Measurements from ENCODE around the gene COPS7B. TPM values are rescaled to one million over a fixed set of nuclear protein-coding genes. Genes with fewer than 3 reads are reported as not detected.
A peak's percentile ranks its signal among the peaks of the same experiment; 100 is the strongest.
"Not testable (repeated sequence)": the region's sequence is repeated elsewhere in the genome, so short reads cannot be mapped to it uniquely, and the experiment has no call there.

COPS7B gene
- total and polyA plus RNA-seq, 4 donors = 8.7 to 13.5 (median 10.3) TPM

DNA sequence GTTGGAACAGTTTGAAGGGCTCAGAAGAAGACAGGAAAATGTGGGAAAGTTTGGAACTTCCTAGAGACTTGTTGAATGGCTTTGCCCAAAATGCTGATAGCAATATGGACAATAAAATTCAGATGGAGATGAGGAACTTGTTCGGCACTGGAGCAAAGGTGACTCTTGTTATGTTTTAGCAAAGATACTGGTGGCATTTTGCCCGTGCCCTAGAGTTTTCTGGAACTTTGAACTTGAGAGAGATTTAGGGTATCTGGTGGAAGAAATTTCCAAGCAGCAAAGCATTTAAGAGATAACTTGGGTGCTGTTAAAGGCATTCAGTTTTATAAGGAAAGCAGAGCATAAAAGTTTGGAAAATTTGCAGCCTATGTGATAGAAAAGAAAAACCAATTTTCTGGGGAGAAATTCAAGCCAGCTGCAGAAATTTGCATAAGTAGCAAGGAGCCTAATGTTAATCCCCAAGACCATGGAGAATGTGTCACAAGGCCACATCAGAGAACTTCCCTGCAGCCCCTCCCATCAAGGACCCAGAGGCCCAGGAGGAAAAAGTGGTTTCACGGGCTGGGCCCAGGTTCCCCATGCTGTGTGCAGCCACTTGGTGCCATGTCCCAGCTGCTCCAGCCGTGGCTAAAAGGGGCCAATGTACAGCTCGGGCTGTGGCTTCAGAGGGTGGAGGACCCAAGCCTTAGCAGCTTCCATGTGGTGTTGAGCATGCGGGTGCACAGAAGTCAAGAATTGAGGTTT, 37.9 kb upstream of the COPS7B start:
- not testable (repeated sequence) for H3K4me1 ChIP-seq (ENCODE audit: control insufficient read depth in 4 of 4, insufficient read depth in 4 of 4, low read length in 3 of 4); H3K27ac ChIP-seq (ENCODE audit: low read depth in 1 of 2, low read length in 2 of 2); DNase-seq (ENCODE audit: low spot score); H3K27me3 ChIP-seq (ENCODE audit: control insufficient read depth in 4 of 4, insufficient read depth in 4 of 4, low read length in 3 of 4); H3K9ac ChIP-seq (ENCODE audit: low read depth in 1 of 2, low read length in 2 of 2); H3K36me3 ChIP-seq (ENCODE audit: control insufficient read depth in 4 of 4, insufficient read depth in 3 of 4, low read depth in 1 of 4, low read length in 3 of 4); H3K4me3 ChIP-seq (ENCODE audit: low read depth in 1 of 3, low read length in 3 of 3); H3K9me3 ChIP-seq (ENCODE audit: control insufficient read depth in 4 of 4, low read length in 3 of 4)
- WGBS = 72% methylated on average over 6 of the region's 6 CpGs
- TF ChIP-seq RXRA (IDR thresholded peaks at IDR 0.05) = peak in 1 of 2 donors; percentile 35
- peak in 1 of 2 donors; percentile 12 for TF ChIP-seq HNF4A (conservative IDR thresholded peaks at IDR 0.05)

DNA sequence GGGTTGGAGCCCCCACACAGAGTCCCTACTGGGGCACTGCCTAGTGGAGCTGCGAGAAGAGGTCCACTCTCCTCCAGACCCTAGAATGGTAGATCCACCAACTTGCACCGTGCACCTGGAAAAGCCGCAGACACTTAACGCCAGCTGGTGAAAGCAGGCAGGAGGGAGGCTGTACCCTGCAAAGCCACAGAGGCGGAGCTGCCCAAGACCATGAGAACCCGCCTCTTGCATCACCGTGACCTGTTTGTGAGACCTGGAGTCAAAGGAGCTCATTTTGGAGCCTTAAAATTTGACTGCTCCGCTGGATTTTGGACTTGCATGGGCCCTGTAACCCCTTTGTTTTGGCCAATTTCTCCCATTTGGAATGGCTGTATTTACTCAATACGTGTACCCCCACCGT, 37.2 kb upstream of the COPS7B start:
- not testable (repeated sequence) for H3K9ac ChIP-seq (ENCODE audit: low read depth in 1 of 2, low read length in 2 of 2); H3K9me3 ChIP-seq (ENCODE audit: control insufficient read depth in 4 of 4, low read length in 3 of 4); H3K4me1 ChIP-seq (ENCODE audit: control insufficient read depth in 4 of 4, insufficient read depth in 4 of 4, low read length in 3 of 4); DNase-seq (ENCODE audit: low spot score); H3K27me3 ChIP-seq (ENCODE audit: control insufficient read depth in 4 of 4, insufficient read depth in 4 of 4, low read length in 3 of 4); H3K4me3 ChIP-seq (ENCODE audit: low read depth in 1 of 3, low read length in 3 of 3); H3K27ac ChIP-seq (ENCODE audit: low read depth in 1 of 2, low read length in 2 of 2); H3K36me3 ChIP-seq (ENCODE audit: control insufficient read depth in 4 of 4, insufficient read depth in 3 of 4, low read depth in 1 of 4, low read length in 3 of 4)
- WGBS = 93% methylated on average over 10 of the region's 10 CpGs

DNA sequence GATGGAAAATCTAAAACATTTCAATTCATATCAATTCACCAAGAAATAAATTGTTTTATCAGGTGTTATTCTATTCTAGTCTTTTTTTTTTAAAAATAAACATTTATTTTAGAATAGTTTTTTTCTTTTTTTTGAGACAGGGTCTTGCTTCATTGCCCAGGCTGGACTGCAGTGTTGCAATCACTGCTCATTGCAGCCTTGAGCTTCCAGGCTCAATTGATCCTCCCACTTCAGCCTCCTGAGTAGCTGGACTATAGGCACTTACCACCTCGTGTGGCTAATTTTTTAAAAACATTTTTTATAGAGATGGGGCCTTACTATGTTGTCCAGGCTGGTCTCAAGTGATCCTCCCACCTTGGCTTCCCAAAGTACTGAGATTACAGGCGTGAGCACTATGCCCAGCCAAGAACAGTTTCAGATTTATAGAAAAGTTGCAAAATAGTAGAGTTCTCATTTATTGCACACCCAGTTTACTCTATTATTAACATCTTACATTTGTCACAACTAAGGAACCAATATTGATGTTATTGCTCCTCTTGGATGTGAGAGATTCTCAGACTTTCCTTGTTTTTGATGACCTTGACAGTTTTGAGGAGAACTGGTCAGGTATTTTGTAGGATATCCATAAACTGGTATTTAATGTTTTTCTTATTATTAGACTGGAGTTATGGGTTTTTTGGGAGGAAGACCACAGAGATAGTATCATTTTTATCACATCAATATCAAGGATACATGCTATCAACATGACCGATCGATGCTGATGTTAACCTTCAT, 35.0 kb upstream of the COPS7B start:
- DNase-seq (ENCODE audit: low spot score) = no peak
- peaks cover 0 to 7% (median 2%) of the 10 kb centered on the region in 4 donors for H3K4me1 ChIP-seq (ENCODE audit: control insufficient read depth in 4 of 4, insufficient read depth in 4 of 4, low read length in 3 of 4)
- H3K9ac ChIP-seq (ENCODE audit: low read depth in 1 of 2, low read length in 2 of 2) = no peak overlapping the region
- H3K36me3 ChIP-seq (ENCODE audit: control insufficient read depth in 4 of 4, insufficient read depth in 3 of 4, low read depth in 1 of 4, low read length in 3 of 4) = no peaks in the 10 kb centered on the region
- no peaks in the 10 kb centered on the region for H3K27me3 ChIP-seq (ENCODE audit: control insufficient read depth in 4 of 4, insufficient read depth in 4 of 4, low read length in 3 of 4)
- TF ChIP-seq RAD21 (IDR thresholded peaks at IDR 0.05) (no peak), HNF4A (conservative IDR thresholded peaks at IDR 0.05) (no peak), TAF1 (conservative IDR thresholded peaks at IDR 0.05) (no peak), FOXA2 (IDR thresholded peaks at IDR 0.05) (no peak), GABPA (IDR thresholded peaks at IDR 0.05 in 1 of 2, conservative IDR thresholded peaks at IDR 0.05 in 1 of 2) (no peak), FOXA1 (IDR thresholded peaks at IDR 0.05) (no peak), YY1 (IDR thresholded peaks at IDR 0.05) (no peak), JUND (IDR thresholded peaks at IDR 0.05) (no peak), EGR1 (IDR thresholded peaks at IDR 0.05; ENCODE audit: low read depth in 2 of 2) (no peak), HNF4G (IDR thresholded peaks at IDR 0.05) (no peak)
- TF ChIP-seq, protein P1, sequence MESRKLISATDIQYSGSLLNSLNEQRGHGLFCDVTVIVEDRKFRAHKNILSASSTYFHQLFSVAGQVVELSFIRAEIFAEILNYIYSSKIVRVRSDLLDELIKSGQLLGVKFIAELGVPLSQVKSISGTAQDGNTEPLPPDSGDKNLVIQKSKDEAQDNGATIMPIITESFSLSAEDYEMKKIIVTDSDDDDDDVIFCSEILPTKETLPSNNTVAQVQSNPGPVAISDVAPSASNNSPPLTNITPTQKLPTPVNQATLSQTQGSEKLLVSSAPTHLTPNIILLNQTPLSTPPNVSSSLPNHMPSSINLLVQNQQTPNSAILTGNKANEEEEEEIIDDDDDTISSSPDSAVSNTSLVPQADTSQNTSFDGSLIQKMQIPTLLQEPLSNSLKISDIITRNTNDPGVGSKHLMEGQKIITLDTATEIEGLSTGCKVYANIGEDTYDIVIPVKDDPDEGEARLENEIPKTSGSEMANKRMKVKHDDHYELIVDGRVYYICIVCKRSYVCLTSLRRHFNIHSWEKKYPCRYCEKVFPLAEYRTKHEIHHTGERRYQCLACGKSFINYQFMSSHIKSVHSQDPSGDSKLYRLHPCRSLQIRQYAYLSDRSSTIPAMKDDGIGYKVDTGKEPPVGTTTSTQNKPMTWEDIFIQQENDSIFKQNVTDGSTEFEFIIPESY (IDR thresholded peaks at IDR 0.05) = no peak
- TF ChIP-seq, protein P2, sequence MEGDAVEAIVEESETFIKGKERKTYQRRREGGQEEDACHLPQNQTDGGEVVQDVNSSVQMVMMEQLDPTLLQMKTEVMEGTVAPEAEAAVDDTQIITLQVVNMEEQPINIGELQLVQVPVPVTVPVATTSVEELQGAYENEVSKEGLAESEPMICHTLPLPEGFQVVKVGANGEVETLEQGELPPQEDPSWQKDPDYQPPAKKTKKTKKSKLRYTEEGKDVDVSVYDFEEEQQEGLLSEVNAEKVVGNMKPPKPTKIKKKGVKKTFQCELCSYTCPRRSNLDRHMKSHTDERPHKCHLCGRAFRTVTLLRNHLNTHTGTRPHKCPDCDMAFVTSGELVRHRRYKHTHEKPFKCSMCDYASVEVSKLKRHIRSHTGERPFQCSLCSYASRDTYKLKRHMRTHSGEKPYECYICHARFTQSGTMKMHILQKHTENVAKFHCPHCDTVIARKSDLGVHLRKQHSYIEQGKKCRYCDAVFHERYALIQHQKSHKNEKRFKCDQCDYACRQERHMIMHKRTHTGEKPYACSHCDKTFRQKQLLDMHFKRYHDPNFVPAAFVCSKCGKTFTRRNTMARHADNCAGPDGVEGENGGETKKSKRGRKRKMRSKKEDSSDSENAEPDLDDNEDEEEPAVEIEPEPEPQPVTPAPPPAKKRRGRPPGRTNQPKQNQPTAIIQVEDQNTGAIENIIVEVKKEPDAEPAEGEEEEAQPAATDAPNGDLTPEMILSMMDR (IDR thresholded peaks at IDR 0.05; ENCODE audit: low read depth, low read length, missing input control) = no peak
- TF ChIP-seq, protein P3, sequence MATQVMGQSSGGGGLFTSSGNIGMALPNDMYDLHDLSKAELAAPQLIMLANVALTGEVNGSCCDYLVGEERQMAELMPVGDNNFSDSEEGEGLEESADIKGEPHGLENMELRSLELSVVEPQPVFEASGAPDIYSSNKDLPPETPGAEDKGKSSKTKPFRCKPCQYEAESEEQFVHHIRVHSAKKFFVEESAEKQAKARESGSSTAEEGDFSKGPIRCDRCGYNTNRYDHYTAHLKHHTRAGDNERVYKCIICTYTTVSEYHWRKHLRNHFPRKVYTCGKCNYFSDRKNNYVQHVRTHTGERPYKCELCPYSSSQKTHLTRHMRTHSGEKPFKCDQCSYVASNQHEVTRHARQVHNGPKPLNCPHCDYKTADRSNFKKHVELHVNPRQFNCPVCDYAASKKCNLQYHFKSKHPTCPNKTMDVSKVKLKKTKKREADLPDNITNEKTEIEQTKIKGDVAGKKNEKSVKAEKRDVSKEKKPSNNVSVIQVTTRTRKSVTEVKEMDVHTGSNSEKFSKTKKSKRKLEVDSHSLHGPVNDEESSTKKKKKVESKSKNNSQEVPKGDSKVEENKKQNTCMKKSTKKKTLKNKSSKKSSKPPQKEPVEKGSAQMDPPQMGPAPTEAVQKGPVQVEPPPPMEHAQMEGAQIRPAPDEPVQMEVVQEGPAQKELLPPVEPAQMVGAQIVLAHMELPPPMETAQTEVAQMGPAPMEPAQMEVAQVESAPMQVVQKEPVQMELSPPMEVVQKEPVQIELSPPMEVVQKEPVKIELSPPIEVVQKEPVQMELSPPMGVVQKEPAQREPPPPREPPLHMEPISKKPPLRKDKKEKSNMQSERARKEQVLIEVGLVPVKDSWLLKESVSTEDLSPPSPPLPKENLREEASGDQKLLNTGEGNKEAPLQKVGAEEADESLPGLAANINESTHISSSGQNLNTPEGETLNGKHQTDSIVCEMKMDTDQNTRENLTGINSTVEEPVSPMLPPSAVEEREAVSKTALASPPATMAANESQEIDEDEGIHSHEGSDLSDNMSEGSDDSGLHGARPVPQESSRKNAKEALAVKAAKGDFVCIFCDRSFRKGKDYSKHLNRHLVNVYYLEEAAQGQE (IDR thresholded peaks at IDR 0.05) = no peak
- TF ChIP-seq, protein P4, sequence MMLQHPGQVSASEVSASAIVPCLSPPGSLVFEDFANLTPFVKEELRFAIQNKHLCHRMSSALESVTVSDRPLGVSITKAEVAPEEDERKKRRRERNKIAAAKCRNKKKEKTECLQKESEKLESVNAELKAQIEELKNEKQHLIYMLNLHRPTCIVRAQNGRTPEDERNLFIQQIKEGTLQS (IDR thresholded peaks at IDR 0.05) = no peak
- H3K27ac ChIP-seq (ENCODE audit: low read depth in 1 of 2, low read length in 2 of 2) = no peak overlapping the region
- no peaks in the 10 kb centered on the region for H3K9me3 ChIP-seq (ENCODE audit: control insufficient read depth in 4 of 4, low read length in 3 of 4)
- no peak overlapping the region for H3K4me3 ChIP-seq (ENCODE audit: low read depth in 1 of 3, low read length in 3 of 3)
- WGBS = 95% methylated on average over 4 of the region's 4 CpGs
